Activated CD8-positive, alpha-beta memory T cell treated with anti-CD3 and anti-CD28 coated beads, Interleukin-2, amount 50 U/mL, for 48 hours (primary cell): Measurements from ENCODE around the gene STOX1.
"Not testable (repeated sequence)": the region's sequence is repeated elsewhere in the genome, so short reads cannot be mapped to it uniquely, and the experiment has no call there.

Source experiments
- DNase-seq: peaks from one replicate; pipeline ENCODE4 v3.0.0-alpha.2; 2020

Gene STOX1, protein sequence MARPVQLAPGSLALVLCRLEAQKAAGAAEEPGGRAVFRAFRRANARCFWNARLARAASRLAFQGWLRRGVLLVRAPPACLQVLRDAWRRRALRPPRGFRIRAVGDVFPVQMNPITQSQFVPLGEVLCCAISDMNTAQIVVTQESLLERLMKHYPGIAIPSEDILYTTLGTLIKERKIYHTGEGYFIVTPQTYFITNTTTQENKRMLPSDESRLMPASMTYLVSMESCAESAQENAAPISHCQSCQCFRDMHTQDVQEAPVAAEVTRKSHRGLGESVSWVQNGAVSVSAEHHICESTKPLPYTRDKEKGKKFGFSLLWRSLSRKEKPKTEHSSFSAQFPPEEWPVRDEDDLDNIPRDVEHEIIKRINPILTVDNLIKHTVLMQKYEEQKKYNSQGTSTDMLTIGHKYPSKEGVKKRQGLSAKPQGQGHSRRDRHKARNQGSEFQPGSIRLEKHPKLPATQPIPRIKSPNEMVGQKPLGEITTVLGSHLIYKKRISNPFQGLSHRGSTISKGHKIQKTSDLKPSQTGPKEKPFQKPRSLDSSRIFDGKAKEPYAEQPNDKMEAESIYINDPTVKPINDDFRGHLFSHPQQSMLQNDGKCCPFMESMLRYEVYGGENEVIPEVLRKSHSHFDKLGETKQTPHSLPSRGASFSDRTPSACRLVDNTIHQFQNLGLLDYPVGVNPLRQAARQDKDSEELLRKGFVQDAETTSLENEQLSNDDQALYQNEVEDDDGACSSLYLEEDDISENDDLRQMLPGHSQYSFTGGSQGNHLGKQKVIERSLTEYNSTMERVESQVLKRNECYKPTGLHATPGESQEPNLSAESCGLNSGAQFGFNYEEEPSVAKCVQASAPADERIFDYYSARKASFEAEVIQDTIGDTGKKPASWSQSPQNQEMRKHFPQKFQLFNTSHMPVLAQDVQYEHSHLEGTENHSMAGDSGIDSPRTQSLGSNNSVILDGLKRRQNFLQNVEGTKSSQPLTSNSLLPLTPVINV

DNA sequence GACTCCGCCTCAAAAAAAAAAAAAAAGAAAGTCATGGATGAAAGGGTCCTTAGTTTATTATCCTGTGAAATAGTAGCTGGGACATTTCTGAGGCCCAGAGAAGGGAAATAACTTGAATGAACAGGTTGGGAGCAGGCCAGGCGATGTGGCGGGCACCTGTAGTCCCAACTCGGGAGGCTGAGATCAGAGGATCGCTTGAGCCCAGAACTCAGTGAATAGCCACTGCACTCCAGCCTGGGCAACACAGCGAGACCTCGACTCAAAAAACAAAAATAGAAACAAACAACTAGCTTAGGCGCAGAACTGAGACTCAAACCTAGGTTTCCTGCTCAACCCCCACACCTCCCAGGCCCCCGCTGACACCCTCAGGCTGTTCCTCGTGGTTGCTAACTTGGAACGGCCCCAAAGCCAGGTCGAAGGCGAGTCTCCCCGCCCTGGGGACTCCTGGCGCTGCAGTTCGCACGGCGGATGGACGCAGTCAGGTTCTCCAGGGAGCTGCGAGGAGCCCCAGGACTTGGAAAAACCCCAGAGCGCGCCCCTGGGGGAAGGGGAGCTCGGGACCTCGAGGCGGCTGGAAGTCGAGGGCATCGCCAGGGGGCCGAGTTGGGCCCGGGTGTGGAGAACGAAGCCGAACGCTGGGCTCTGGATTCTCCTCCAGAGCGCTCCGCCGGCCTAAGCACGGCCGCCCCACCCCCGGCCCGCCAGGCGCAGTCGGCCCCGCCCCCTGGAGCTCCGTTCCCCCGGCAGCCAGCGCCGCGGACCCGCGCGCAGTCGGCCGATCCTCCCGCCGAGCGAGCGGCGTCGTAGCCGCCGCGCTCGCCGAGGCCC is at the start of gene STOX1:
STOX1 (plus strand) TSS at position 768 of the 828 bp plus-strand sequence. CDS start 93 bp downstream, outside the sequence.
- peak; percentile 81 for DNase-seq

DNA sequence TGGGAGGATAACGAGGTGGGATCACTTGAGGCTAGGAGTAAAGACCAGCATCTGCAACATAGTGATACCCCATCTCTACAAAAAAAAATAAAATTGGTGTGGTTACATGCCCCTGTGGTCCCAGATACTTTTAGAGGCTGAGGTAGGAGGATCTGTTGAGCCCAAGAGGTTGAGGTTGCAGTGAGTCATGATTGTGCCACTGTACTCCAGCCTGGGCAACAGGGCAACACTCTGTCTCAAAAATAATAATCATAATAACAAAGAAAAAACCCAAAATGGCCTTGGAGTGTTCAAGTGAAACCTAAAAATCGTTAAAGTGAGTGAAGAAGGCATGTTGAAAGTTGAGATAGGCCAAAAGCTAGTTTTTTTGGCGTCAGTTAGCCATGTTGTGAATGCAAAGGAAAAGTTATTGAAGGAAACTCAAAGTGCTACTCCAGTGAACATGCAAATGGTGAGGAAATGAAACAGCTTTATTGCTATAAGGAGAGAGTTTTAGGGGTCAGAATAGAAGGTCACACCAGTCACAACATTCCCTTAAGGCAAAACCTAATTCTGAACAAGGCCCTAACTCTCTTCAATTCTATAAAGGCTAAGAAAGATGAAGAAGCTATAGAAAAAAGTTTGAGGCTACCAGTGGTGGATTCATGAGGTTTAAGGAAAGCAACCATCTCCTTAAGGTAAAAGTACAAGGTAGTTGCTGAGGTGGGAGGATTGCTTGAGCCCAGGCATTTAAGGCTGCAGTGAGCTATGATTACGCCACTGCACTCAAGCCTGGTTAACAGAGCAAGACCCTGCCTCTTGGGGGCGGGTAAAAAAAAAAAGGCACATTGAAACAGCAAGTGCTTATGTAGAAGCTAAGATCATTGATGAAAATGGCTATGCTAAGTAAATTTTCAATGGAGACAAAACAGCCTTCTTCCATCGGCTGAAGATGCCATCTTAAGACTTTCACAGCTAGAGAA is 45.4 kb upstream of the STOX1 start:
- DNase-seq, result no peak

DNA sequence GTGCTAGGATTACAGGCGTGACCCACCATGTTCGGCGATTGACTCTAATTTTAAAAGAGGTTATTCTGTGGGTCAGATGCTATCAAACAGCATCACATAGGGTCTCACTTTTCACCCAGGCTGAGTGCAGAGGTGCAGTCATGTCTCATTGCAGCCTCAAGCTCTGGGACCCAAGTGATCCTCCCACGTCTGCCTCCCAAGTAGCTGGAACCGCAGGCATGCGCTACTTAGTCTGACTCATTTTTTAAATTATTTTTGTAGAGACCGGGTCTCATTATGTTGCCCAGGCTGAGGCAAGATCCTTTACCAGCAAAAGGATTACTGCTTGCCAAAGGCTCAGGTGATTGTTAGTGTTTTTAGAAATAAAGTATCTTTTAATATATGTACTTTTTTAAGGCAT is 42.9 kb upstream of the STOX1 start:
- no peak for DNase-seq

DNA sequence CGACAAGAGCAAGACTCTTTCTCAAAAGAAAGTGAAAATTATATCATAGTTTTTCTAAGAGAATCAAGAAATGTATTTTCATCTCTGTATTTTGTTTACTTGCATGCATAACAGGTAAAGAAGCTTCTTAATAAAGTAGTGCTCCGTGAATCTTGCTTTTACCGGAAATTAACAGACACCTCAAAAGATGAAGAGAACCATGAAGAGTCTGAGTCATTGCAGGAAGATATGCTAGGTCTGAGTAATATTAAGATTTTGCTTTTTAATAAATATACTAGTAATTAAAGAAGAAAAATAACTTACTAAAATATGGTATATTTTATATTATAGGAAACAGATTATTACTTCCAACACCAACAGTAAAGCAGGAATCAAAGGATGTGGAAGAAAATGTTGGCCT is 39.5 kb upstream of the STOX1 start:
- DNase-seq, result no peak

DNA sequence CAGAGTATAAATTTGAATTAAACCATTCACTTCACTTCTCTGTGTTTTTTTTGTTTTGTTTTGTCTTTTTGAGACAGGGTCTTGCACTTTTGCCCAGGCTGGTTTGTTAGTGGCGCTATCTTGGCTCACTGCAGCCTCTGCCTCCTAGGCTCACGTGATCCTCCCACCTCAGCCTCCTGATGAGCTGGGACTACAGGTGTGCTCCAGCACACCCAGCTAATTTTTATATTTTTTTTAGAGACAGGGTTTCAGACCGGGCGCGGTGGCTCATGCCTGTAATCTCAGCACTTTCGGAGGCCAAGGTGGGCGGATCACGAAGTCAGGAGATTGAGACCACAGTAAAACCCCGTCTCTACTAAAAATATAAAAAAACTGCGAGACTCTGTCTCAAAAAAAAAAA is 36.9 kb upstream of the STOX1 start:
- DNase-seq, result no peak

DNA sequence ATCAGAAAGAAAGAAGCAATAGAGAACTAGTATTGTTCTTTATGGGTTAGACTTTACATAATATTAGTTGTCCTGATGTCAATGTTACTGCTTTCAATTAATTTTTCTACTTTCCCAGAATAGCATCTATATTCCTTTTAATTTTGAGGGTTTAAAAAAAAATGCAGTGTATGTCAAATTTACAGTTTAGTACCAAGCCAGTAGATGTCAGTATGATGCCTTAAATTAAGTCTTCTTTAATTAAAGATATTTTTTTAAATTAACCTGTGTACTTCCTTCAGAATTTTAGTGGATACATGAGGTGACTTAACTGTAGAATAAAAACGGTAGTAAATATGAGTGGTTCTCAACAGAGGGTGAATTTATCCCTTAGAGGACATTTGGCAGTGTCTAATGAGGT is 35.2 kb upstream of the STOX1 start:
- DNase-seq, result no peak

DNA sequence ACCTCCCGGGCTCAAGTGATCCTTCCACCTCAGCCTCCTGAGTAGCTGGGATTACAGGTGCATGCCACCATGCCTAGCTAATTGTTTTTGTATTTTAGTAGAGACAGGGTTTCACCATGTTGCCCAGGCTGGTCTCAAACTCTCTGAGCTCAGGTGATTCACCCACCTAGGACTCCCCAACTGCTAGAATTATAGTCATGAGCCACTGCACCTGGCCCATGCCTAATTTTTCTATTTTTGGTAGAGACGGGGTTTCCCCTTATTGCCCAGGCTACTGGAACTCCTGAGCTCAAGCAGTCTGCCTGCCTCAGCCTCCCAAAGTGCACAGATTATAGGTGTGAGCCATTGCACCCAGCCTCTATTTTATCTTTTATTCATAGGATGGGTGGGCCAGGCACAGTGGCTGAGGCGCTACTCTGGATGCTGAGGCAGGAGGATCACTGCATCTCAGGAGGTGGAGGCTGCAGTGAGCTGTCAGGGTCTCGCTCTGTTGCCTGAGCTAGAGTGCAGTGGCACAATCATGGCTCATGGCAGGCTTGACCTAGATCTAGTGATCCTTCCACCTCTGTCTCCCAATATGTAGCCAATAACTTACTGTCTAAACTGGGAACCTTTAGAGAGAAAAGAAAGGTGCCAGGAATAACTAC is 31.3 kb upstream of the STOX1 start:
- DNase-seq, result no peak

DNA sequence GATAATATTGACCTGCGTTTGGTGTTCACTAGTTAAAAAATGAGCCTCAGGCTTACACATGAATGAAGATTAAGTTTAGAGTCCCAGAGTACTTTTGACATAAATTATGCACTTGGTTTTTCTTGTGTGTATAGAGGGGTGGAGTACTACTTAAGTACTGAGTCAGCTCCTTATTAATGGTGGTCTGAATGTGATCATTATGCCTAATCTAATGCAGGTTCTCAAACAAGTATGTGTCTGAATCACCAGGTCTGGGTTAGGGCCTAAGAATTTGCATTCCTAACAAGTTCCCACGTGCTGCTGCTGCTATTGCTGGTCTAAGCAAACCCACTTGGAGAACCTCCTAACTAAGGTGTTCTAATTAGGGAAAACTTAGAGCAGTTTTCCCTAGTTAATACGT is 30.7 kb upstream of the STOX1 start:
- DNase-seq, result no peak

DNA sequence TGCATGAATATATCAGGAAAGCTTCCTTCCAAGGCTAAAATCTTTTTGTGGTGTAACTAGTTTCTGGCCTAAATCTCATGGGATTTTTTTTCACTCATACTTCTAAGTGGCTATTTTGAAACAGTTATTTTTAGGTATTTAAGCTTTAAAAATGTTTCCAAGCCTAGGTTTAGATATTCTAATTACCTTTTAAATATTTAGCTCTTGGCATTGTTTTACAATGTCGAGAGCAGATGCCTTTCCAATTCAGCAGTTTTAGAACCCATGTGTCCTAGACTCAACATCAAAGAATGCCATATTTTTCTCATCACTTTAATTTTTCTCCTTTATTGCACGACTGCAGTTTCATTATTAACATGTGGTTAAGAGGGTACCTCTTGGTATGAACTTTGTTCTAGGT is 27.1 kb upstream of the STOX1 start:
- DNase-seq, result no peak

DNA sequence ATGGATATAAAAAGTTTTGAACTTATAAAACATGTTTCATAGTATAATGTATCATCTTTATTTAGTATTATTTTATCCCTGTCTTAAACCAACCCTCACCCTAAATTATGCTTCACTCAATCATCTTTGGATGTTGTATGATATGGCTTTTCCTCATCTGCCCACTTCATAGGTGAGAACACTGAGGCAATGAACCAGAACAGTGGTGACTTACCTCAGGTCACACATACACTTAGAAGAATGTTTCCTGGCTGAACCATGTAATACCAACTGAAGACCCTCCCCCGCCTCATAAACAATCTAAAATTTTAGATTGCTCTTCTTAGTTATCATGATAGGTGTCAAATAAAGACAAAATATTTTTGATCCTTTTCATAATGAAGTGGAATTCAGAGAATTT is 22.6 kb upstream of the STOX1 start:
- no peak for DNase-seq

DNA sequence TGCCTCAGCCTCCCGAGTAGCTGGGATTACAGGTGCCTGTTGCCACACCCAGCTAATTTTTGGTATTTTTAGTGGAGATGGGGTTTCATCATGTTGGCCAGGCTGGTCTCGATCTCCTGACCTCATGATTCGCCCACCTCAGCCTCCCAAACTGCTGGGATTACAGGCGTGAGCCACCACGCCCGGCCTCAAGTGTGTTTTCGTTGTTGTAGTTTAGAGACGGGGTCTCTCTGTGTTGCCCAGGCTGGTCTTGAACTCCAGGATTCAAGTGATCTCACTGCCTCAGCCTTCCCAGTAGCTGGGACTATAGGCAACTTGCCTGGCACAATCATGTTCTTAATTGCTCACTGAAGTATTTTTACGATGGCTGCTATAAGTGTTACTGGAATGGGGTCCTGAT is 16.5 kb upstream of the STOX1 start:
- DNase-seq, result not testable (repeated sequence)

DNA sequence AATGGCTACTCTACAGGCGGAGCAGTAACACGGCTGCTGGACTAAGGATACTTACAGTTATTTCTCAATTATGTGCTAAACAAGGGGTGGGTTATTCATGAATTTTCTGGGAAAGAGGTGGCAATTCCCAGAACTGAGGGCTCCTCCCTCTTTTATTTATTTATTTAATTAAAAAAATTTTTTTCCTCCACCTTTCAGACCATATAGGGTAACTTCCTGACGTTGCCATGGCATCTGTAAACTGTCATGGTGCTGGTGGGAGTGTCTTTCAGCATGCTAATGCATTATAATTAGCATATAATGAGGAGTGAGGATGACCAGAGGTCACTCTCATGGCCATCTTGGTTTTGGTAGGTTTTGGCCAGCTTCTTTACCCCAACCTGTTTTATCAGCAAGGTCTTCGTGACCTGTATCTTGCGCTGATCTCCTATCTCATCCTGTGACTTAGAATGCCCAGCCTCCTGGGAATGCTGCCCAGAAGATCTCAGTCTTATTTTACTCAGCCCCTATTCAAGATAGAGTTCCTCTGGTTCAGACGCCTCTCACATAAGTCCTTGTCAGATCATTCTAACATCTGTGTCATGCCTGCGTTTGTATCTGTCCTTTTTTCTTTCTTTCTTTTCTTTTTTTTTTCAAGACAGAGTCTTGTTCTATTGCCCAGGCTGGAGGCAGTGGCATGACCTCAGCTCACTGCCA is 15.9 kb upstream of the STOX1 start:
- no peak for DNase-seq

DNA sequence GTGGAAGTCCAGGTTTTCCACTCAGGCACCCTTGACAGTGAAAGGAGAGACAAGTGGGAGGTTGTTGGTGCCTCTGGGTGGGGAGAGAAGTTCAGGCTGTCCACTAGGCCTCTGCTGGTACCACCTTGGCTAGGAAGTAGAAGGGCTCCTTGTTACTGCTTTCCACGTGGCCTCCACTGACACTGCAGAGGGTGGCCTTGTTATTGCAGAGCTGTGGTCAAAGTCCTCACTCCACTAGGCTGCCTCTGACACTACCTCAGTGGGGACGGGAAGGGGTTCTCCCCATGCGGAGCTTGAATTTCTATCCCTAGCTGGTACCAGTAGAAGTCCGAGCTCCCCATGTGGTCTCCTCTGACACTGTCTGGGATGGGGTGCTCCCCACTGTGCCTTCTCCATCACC is 14.9 kb upstream of the STOX1 start:
- no peak for DNase-seq

DNA sequence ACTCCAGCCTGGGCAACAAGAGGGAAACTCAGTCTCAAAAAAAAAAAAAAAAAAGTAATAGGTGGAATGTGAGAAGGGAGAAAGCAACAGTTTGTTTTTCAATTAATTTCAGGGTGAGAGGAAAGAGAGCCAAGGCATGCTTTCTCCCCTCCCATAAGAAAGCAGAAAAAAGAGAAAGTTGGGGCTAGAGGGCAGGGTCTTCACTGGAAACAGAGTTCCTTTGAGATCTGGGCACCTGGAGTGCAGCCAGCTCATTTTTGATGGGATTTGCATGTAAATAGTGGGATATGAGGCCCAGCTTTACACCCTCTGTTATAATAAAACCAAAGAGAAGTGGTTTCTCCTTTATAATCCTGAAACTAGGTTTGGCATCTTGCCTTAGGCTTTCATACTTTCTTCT is 13.8 kb upstream of the STOX1 start:
- no peak for DNase-seq

DNA sequence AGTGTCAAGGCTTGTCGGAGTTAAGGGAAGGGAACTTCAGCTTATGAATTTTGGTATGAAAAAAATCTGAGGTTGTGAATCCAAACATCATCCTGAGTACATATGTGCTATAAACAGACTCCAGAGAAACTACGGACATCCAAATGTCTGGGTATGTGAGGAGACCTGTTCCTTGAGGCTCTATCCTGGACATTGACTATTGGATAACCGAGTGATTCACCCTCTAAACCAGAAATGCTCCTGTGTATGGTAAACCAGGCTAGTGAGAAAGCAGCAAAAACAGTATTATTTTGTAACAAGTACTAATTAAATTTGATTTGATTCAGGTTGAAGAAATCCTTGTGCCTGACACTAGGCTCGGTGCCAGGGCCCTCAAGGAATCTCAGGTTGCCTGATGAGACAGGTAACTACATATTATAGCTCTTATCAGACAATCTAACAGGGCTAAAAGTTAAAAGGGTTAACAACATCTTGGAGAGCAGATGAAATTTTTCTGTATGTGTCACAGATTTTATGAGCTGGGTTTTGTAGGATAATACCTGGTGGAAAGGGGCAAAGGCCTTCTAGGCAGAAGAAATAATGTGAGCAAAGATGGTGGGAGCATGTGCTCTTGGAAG is 10.4 kb upstream of the STOX1 start:
- DNase-seq, result no peak

DNA sequence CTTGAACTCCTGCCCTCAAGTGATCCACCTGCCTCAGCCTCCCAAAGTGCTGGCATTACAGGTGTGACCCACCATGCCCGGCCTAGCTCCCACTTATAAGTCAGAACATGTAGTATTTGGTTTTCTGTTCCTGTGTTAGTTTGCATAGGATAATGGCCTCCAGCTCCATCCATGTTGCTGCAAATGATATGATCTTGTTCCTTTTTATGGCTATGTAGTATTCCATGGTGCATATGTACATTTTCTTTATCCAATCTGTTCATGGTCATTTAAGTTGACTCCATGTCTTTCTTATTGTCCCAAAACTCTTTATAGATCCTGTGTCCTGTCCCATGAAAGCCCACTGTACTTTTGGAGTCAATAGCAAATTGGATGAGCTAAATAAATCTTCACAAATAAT is 7.0 kb upstream of the STOX1 start:
- DNase-seq, result not testable (repeated sequence)

DNA sequence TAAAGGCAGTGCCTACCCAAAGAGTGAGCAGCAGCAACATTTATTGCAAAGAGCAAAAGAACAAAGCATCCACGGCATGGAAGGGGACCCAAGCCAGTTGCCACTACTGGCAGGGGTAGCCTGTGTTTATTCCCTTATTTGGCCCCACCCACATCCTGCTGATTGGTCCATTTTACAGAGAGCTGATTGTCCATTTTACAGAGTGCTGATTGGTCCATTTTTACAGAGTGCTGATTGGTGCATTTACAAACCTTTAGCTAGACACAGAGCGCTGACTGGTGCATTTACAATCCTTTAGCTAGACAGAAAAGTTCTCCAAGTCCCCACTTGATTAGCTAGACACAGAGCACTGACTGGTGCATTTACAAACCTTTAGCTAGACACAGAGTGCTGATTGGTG is 4.7 kb upstream of the STOX1 start:
- not testable (repeated sequence) for DNase-seq

DNA sequence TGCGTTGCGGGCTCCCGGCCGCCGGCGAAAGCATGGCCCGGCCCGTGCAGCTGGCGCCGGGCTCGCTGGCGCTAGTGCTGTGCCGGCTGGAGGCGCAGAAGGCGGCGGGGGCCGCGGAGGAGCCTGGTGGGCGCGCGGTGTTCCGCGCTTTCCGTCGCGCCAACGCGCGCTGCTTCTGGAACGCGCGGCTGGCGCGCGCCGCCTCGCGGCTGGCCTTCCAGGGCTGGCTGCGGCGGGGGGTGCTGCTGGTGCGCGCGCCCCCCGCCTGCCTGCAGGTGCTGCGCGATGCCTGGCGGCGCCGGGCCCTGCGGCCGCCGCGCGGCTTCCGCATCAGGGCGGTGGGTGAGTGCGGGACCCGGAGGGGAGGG is 245 bp downstream of the STOX1 start:
- not testable (repeated sequence) for DNase-seq

DNA sequence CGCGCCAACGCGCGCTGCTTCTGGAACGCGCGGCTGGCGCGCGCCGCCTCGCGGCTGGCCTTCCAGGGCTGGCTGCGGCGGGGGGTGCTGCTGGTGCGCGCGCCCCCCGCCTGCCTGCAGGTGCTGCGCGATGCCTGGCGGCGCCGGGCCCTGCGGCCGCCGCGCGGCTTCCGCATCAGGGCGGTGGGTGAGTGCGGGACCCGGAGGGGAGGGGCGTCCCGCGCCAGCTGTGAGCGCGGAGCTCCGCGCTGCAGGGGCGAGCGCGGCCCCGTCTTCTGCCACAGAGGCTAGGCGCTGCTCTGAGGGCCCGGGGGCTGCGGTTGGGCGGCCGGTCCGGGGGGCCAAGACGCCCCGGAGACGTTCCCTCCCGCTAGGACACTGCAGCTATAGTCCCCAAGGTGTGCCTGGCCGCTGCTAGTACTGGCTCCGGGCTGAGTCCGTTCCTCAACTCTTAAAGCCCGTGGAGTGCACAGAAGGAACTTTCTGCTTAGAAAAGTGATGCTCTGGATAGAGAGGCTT is 811 bp downstream of the STOX1 start:
- DNase-seq, result peak; percentile 60

DNA sequence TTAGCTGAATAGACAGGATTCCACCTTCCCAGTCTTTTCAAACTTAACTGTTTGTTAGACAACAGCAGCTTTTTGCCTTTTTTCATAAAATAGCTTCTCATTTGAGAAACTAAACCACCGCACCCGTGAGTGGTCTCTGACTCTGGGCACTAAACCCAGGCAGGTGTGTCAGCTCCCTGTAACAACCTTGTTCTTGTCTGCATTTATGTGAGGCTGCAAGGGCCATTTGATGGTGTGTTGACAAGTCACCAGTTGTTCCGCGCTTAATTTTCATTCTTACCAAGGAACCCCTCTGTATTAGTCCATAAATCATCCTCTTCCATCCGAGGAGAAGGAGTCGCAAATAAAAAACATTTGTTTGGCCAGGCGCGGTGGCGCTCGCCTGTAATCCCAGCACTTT is 1.5 kb downstream of the STOX1 start:
- DNase-seq, result no peak
